GM18951 (cell line): ENCODE data around the gene EXT2.

Experiments
- POLR2A ChIP-seq: IDR thresholded peaks from 4 replicates; pipeline ENCODE4 v1.6.1; 2011; ENCODE audit warnings: mild to moderate bottlenecking; ENCODE audit not compliant: insufficient read length, insufficient read depth; ENCODE audit errors: extremely low read depth
- in situ Hi-C: fragments of 300-500 bp; cut with MboI; formaldehyde crosslinking; loops from one replicate; pipeline ENCODE4 v1.12.0; 2022; ENCODE audit warnings: low sequenced_read_pairs, mixed read lengths, inconsistent platforms; ENCODE audit not compliant: unreplicated experiment

Gene EXT2

DNA sequence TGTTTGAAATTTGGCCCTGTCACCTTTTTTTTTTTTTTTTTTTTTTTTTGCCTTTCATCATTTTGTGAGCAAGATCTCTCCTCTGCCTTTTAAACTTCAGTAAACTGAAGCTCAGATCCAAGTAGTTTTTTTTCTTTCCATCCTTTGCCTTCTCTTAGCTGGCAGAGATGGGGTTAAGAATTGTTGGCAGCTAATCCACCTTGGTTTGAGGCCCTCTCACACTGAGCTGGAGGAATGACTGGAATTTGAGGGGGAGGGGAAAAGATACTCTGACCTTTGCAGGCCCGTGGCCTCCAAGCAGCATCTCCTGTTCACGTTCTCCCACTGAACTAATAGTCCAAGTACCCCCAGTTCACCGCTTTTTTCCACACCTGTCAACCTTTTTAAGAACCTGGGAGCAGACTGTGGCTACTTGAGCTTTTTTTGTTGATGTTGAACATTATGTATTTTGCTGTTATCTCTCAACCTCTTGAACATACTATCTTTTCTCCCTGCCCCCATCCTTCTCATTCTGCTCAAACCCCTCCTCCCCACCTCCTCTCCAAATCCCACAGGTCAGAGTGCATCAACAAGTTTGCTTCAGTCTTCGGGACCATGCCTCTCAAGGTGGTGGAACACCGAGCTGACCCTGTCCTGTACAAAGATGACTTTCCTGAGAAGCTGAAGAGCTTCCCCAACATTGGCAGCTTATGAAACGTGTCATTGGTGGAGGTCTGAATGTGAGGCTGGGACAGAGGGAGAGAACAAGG, 148.3 kb downstream of the EXT2 start:
- TF ChIP-seq POLR2A, result no peak
- in situ Hi-C loops, result no loop called here

DNA sequence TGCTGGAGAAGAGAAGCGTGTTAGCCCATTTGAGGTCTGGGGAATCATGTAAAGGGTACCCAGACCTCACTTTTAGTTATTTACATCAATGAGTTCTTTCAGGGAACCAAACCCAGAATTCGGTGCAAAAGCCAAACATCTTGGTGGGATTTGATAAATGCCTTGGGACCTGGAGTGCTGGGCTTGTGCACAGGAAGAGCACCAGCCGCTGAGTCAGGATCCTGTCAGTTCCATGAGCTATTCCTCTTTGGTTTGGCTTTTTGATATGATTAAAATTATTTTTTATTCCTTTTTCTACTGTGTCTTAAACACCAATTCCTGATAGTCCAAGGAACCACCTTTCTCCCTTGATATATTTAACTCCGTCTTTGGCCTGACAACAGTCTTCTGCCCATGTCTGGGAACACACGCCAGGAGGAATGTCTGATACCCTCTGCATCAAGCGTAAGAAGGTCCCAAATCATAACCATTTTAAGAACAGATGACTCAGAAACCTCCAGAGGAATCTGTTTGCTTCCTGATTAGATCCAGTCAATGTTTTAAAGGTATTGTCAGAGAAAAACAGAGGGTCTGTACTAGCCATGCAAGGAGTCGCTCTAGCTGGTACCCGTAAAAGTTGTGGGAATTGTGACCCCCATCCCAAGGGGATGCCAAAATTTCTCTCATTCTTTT, 149.3 kb downstream of the EXT2 start:
- in situ Hi-C loops, result no loop called here
- no peak for TF ChIP-seq POLR2A

DNA sequence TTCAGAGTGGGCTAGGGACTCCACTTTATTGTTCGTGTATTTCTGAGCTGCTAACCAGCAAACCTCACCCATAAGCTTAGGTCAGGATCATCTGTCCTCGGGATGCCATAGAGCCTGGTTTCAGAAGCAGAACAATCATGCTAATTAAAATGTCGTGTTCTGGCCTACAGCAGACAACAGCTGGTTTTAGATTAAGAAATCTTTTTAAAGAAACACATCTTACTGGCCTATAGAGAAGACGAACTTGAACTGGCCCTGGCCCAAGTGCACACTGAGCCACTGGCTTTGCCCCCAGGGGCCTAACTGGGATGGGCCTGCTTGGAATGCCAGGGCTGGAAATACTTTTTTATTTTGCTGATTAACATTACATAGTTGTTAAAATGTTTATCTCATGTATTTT, 151.2 kb downstream of the EXT2 start:
- in situ Hi-C loops, result no loop called here
- TF ChIP-seq POLR2A, result no peak

DNA sequence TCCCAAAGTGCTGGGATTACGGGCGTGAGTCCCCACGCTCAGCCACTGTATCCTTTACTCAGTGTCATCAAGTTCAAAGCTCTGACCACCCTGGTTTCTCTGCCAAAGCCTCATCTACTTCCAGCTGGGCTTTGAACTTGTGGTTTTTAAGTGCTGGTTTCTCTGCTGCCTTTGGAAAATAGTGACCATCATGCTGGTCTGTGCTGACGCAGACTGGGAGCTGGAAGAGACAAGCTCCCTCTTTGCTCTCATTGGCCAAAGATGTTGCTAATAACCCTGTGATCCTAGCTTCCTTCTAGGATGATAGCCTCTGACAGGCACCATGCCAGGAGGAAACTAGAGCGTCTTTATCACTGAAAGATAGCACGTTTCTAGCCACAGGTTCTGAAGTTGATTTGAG, 152.0 kb downstream of the EXT2 start:
- in situ Hi-C loops, result no loop called here
- TF ChIP-seq POLR2A, result no peak

DNA sequence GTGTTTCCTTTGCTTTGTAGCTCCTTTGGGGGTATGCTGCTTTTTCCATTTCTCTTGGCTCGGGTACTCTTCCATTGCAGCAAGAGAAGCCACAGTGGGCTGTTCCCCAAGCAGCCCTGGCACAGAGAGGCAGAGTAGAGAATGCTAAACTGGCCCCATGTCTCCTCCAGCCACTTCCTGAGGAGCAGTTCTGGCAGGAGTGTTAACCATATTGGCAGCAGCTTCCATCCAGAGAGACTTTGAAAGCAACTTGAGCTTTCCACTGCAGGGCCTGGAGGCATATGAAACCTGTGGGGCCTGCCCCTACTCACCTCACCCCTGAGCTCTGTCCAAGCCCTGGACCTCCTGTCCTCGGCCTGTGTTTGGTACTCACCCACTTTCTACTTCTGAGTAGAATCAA, 152.6 kb downstream of the EXT2 start:
- in situ Hi-C loops, result no loop called here

DNA sequence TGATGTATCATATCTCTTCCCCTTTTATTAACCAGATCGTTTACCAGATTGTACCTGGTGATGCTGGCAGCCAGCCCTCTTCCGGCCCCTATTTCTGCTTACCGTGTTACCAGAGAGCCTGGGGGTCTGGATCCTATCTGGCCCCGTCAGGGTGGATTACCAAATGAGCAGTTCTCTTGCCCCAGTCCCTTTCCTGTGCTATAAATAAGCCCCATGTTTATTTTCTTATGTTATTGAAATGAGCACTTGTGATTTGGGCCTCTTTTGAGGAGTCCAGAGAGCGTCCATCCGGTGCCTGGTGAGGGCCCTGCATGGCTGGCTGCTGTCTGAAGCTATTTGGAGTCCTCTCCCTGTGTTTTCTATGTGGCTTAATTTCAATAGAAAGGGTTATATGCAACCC, 154.9 kb downstream of the EXT2 start:
- TF ChIP-seq POLR2A, result no peak
- in situ Hi-C loops, result no loop called here

More for the DNA sequence above, 152.6 kb downstream of the EXT2 start:
- no peak for TF ChIP-seq POLR2A

DNA sequence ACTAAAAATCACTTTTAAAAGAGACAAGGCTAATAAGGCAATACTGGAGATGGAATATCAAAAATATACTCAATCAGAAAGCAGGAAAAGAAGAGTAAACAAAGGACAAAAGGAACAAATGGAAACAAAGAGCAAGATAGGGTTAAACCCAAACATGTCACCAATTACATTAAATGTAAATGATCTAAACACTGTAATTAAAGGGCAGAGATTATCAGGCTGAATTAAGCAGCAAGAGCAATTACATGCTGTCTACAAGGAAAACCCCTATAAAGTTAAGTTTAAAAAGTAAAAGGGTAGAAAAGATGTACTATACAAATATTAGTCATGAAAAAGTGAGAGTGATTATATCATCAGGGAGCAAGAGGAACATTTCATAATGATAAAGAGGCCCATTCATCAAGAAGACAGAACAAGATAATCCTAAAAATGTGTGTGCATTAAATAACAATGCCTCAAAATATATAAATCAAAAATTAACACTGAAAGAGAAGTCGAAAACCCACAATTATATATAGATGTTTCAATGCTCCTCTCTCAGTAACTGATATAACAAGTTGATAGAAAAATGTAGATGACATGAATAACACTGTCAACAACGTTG, 157.6 kb downstream of the EXT2 start:
- TF ChIP-seq POLR2A, result no peak
- in situ Hi-C loops, result no loop called here

DNA sequence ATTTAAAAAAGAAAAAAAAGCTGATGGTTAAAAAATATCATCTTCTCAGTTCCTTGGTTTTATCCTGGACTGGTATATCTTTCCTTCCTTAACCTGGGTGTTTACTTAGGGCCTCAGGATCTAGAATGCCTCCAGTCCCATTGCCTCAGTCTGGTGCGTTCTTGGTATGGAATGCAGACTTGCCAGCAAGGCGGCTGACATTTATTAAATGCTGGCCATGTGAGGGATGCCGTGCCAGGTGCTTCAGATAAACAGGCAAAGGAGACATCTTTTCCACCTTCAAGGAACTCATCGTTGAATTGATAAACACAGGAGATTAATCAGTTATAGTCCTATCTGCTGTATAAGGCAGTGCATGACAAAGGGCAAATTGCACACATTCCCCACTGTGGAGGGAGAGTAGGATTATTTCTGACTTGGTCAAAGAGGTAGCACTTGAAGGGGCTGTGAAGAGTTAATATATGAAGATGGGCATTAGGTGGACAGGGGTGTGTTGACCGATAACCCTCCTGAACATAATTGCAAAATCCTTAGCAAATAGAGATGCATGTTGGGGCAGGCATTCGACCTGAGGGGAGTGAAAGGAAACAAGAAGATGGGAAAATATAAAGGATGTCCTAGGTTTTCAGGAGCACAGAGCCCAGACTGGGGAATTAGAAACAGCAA, 160.1 kb downstream of the EXT2 start:
- in situ Hi-C loops, result no loop called here
- TF ChIP-seq POLR2A, result no peak

DNA sequence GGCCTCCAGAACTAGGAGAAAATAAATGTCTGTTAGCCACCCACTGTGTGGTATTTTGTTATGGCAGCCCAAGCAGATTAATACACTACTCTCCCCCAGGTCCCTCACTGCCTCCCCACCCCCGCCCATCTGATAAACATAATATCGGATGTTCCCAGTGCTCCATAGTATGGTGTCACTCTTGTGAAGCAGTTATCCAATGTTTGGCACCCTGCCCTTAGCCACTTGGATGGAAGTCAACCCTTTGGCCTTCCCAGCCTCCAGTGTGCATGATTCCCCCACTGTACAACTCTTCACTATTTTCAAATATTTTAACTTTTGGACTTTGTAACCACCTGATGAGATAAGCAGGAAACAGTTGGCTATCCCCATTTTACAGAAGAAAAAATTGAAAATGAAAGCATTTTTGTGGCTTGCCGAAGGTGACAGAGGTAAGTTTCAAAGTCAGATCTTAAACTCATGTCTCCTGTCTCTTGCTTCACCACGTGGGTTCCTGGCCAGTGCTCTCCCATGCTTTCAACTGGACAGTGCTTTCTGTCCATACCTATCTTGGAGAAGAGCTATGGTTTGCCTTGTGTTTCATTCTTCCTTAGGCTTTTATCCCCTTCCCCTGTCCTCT, 161.3 kb downstream of the EXT2 start:
- no peak for TF ChIP-seq POLR2A
- in situ Hi-C loops, result no loop called here

DNA sequence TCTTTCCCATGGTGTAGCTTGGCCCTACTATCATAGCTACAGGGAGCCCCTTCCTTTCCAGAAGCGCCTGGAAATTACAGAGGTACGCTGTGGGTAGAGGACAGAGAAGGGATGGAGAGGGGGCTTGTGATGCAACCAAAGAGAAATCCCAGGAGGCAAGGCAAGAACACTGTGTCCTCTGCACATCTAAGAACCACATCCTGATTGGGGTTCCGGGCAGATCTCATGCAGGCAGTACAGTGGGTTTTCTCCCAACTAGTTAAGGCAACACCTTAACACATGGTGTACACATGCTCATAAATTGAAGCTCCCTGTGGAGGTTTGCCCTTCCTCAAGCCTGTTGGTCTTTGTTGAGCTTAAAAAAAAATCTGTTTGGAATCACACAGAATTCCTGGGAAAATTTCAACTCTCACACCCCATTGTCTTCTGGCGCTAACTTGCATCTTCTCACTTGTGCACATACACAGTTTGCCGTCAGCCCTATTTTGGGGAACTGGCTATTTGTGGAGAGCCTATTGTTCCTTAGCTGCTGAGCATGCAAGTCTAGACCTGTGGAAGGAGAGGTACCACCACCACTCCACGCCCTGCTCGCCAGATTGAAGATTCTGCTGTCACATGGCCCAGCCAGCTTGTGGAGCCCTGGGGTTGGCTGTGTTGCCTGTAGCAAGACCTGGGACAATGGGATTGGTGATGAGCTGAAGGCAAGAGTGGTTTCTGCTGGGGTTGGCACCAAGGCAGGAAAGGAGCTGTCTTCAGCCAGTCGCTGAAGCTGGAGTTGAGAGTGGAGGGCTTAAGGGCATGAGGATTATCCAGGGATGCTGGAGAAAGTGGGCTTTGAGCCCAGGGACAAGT, 162.1 kb downstream of the EXT2 start:
- in situ Hi-C loops, result no loop called here

DNA sequence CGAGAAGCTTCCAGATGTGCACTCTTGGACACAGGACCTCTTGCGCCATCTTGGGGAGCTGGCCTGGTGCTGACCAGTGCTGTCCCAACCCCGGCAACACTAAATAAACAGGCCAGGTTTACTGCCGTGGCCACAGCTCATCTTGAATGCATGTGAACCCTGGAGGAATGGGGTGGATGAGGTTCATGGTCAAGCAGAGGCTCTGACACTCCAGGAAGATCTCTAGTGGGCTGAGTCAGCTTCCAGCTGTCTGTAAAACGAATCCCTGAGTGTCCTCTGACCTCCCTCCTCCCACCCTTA, 162.7 kb downstream of the EXT2 start:
- in situ Hi-C loops, result no loop called here

More for the DNA sequence above, 162.1 kb downstream of the EXT2 start:
- no peak for TF ChIP-seq POLR2A

DNA sequence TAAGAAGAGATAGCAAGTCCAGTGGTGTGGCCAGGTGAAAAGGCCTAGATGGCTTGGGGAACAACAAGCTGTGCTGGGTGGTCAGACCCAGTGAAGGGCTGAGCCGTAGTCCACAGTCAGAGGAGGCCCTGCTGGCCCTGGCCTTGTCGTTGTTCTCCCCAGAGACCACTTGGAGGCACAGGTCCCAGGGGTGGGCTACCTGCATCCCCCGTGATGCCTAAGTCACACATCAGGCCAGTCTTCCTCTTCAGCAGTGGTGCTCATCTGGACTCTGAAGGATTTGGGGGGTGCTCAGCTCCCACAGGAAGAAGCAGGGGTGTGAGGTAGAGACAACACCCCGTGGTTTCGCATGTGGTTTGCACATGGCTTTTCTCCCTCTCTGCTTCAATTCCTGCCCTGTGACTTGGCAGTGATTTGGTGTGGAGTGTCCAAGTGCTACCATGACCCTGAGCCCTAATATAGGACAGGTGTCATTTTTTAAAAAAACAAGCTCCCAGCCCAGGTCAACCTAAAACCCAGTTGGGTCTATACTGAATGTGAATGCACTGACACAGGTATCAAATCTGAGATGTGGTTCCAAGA, 163.5 kb downstream of the EXT2 start:
- in situ Hi-C loops, result no loop called here
- TF ChIP-seq POLR2A, result no peak

More for the DNA sequence above, 162.7 kb downstream of the EXT2 start:
- no peak for TF ChIP-seq POLR2A
